HG02759 (cell line): ENCODE measurements around the gene IGF1R.

Experiments used
- ATAC-seq: cut with Tn5 transposase; IDR thresholded peaks from one replicate; pipeline ENCODE4 v1.9.1; 2021; ENCODE audit warnings: mild to moderate bottlenecking, moderate library complexity; ENCODE audit not compliant: unreplicated experiment

The IGF1R gene

DNA sequence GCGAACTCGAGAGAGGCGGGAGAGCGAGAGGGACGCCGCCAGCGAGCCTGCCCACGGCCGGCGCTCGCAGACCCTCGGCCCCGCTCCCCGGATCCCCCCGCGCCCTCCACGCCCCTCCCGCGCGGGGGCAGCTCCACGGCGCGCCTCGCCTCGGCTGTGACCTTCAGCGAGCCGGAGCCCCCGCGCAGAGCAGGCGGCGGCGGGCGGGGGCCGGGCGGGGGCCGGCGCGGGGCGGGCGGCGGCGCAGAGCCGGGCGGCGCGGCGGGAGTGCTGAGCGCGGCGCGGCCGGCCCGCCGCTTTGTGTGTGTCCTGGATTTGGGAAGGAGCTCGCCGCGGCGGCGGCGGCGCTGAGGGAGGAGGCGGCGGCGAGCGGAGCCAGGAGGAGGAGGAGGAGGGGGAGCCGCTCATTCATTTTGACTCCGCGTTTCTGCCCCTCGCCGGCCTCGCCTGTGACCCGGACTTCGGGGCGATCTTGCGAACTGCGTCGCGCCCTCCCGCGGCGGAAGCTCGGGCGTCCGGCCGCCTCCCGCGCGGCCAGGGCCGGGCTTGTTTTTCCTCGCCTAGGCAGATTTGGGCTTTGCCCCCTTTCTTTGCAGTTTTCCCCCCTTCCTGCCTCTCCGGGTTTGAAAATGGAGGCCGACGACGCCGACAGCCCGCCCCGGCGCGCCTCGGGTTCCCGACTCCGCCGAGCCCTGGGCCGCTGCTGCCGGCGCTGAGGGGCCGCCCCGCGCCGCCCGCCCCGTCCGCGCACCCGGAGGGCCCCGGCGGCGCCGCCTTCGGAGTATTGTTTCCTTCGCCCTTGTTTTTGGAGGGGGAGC is 524 bp downstream of the IGF1R start:
- peak; percentile 29 for ATAC-seq

DNA sequence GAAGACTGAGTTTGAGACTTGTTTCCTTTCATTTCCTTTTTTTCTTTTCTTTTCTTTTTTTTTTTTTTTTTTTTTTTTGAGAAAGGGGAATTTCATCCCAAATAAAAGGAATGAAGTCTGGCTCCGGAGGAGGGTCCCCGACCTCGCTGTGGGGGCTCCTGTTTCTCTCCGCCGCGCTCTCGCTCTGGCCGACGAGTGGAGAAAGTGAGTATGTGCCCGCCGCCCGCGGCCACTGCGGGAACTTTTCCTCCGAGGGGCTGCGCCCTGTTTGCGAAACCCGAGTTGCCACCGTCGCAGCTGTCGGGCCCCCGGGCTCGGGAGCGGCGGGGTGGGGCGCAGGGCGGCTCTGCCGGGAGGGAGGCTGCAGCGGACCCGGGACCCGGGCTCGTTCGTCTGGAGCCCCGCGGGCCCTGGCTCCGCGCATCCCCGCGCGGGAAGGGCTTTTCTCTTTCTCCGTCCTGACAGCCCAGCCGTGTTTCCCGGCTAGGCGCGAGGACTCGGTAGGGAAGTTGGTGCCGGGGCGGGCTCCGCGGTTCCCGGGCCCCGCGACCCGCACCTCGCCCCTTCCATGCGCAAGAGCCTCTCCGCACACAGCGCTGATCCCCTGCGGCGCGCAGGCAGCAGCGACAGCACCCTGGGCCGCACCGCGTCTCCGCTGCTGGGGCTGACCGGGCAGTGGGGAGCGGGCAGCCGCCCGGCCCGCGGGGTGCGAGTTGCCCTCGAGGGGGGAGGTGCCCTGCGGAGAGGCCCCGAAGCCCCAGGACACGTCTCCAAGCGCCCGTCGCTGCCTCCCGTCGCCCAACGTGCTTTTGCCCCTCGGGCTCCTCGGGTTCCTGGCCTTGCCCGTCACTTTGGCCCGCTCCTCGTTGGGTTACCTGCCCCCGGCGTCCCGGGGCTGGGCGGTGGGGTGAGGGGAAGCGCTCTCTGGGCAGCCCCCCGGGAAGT is 1.4 kb downstream of the IGF1R start:
- no peak for ATAC-seq

DNA sequence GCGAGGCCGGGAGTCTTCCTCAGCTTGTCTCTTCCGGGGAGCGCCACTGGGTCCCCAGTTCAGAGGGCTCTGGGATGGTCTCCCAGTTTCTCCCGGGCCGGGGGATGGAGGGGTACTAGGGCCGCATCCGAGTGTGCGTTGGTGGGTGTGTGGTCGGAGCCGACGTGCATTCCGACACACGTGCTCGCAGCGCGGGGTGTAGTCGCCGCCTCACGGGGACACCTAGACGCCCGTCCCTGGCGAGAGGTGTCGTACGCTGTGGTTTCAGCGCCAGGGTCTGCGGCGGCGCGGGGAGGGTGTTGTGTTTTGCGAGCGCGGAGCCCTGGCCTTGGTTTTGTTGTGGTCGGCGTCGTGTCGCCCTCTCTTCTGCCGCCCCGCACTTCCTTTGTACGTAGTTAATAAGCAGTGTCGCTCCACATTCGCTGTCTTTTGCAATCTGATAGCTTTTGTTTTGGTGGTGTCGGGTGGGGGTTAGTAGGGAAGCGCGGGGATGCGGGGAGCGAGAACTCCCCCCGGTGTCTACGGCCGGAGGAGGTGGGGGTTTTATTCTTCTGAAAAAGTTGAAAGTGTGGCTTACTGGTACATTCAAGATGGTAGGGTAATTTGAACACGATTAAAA is 2.2 kb downstream of the IGF1R start:
- no peak for ATAC-seq

DNA sequence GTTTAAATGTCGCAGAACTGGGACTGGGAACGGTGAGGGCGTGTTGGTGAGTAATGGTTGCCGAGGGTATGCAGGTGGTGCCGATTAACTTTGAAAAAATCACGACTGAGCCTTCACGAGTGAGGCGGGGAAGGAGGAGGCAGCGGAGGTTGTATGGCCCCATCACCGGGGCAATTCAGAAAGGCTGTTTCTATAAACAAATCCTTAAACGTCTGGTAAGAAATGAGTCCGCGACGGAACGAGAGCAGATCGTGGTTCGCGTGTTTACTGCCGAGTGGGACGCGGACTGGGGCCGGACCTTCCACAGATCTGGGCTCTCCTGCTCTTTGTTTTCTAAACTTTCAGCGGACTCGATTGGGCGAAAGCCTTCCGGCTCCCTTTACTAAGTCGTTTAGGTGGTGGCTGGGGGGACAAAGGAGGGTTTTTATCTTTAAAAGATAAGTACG is 2.7 kb downstream of the IGF1R start:
- no peak for ATAC-seq

DNA sequence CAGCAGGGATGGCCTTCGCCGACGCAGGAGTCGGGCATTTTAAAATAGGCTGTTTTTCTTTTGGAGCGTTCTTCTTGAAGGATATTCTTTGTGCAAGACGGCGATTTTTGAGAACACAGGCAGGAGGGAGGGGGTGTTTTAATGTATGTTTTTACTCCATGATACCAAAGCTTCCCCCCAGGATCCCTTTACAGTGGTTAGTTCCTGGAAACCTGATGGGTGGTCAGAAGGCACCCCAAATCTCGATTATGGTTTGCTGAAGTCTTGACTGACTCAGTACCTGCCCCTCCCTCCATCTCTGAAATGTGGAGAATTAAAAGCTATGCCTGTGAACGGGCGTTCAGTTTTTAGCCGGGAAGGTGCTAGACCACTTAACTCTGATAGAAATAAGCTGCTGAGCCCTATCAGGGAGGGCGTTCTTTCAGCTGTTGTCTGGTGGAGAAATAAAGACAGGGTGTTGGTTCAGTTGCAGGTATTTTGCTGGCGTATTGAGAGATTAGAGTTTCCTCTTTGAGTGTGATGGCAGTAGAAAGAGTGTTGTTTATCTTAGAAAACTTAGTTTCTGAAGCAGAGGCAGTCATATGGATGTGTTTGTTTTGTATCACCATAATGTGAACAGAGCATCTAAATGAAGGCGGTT is 3.4 kb downstream of the IGF1R start:
- no peak for ATAC-seq

DNA sequence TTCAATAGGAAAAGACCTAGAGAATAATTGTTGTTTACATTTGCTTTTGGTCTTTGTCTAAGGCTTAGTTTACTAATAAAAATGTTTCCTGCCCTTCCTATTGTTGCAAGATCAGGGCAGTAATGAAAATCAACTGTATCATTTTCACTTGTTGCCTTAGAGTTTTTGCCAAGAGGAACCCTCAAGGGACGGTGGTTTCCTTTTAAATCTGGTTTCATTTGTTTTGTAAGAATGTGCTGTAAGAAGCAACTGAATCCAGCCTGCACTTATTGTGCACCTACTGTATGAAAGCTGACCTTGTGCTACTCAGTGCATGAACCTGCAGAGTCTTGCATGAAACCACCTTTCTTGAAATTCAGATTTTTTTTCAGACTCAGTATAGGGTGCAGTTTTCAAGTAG is 5.3 kb downstream of the IGF1R start:
- no peak for ATAC-seq

DNA sequence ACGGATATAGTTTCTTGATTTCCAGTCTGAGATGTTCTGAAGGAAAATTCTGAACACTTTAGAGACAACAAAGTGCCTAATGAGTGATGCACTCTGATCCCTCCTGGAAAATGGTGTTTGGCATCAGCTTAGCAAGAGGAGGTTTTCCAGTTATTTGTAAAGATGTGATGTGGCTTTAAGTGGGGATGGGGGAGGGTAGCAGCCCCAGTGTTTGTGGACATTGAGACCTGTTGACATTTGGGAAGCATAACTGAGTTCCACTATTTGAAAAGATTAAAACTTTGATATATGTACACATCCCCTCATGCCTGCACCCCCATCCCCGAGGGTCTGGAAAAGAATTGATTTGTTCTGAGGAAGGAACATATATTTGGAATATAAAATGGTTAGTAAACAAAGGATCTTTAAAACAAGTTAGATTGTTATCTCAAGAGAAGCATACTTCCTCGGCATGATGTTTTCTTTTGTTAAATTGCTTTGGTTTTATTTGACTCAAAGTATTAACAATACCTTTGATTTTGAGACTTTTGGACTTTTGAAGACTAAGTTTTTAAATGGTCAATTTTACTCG is 6.5 kb downstream of the IGF1R start:
- no peak for ATAC-seq

DNA sequence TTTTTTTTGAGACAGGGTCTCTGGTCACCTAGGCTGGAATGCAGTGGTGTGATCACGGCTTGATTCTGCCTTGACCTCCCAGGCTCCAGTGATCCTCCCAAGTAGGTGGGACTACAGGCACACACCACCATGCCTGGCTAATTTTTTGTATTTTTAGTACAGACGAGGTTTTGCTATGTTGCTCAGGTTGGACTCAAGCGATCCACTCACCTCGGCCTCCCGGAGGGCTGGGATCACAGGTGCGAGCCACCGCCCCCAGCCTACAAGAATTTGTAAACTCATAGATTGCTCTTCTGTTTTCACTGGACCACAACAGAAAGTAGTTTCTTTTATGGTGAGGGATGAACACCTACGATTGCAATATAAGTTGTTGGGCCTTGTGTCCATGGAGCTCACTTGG is 7.4 kb downstream of the IGF1R start:
- ATAC-seq, result no peak

DNA sequence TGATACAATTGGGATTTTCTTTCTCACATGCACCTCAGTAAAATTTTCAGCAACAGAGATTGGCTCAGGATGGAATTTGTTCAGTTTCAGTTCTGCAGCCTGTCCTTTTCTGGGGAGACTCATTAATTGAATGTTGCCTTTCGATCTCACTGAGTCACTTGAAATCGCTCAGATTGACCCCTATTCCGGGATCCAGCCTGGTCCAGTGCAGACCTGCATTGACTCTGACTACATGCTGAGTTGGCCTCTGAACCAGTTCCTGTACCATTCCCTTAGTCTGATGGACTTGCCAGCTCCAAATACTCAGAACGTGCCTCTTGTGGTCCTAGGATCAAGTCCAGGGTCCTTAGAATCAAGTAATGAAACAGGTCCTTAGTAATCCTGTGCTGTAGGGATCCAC is 9.4 kb downstream of the IGF1R start:
- ATAC-seq, result no peak

DNA sequence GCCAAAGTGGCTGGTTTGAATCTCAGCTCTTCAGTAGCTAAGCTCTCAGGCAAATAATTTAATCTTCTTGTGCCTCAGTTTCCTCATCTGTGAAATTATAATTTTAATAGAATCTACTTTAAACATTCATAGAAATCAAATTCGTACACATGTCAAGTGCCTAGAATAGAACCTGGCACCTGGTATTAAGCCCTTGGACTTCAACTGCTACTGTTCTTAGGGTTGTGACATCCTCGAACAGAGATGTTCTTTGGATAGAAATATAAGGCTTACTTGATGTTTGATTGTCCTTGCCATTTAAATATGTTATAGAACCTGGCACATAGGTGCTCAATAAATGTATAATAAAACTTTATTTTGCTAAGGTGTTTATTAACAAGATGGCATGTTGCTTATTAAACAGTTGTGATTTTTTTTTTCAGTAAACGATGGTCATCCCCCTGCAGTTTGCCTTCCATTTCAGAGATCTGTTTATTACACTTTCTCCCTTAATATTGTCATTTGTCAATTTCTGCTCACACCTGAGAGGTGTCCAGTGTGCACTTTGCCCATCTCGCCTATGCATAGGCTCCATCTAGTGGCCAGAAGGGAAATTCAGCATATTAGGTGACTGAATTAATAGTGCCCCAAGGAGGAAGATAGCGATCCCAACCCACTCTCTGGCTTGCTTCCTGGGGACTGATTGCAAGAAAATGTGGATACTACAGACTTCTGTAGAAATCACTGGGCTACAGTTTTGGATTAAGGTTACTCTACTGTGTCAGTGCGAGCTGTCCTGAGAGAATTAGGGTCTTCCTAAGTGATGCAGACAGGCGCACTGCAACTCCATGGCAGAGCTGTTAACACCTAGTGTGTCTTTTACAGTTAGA is 10.7 kb downstream of the IGF1R start:
- peak; percentile 90 for ATAC-seq

DNA sequence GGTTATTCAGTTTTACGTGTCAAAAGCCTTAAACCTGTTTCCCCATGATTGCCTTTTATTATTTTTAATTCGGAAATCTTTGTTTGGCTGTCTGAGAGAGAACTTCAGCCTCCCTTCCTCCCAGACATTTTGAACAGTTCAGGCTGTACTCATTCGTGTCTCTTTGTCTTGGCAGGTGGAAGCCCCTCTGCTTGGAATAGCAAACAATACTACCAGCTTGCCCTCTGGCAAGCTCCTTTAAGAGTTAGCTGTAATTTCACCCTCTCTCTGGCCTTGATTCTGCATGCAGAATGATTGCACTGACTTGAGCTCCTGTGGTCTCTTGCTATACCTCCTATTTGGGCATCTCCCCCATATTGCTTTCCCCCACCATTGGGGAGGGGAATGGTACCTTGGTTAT is 11.7 kb downstream of the IGF1R start:
- no peak for ATAC-seq

DNA sequence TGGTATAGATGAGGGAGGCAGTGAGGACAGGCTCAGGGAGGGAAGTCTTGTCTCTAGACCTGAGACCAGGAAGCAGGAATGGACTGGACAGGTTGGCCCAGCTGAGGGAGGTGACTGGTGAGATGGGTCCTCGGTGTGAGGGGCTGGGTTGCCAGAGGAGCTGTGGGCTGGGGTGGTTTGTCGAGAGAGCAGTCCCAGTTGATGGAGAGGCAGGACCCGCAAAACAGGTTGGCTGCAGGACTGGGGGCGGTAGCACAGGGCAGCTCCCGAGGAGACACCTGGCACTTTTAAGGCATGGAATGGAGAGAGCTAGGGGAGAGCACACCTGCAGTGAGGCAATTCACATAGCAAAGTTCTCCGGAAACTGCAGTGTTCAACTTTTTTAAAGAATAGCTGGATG is 14.7 kb downstream of the IGF1R start:
- no peak for ATAC-seq

DNA sequence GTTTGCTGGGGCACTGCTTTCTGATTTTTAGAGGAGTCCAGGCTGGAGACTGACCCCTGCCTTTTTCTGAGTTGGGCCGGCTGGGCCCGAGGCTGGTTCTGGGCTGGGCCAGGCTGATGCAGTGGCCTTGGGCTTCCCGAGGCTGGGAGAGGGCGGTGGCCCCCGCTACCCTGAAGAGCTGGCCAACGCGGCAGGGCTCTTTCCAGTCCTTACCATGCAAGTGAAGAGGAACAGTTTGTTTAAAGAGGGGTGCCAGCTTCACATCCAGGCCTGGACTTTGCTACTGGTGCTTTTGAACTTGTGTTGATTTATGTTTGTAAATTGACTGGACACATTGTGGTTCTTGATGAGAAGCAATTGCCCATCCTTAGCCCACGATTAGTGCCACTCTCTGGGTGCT is 15.3 kb downstream of the IGF1R start:
- ATAC-seq, result no peak

DNA sequence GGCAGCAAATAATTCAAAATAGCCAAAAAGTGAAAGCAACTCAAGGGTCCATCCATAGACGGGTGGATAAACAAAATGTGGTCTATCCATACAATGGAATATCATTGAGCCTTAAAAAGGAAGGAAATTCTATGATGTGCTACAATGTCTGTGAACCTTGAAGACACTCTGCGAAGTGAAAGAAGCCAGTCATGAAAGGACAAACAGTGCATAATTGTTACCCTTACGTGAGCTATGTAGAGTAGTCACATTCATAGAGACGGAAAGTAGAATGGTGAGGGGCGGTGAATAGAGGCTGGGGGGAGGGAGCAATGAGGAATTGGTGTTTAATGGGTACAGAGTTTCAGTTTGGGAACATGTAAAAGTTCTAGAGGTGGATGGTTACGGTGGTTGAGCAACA is 18.1 kb downstream of the IGF1R start:
- ATAC-seq, result no peak

DNA sequence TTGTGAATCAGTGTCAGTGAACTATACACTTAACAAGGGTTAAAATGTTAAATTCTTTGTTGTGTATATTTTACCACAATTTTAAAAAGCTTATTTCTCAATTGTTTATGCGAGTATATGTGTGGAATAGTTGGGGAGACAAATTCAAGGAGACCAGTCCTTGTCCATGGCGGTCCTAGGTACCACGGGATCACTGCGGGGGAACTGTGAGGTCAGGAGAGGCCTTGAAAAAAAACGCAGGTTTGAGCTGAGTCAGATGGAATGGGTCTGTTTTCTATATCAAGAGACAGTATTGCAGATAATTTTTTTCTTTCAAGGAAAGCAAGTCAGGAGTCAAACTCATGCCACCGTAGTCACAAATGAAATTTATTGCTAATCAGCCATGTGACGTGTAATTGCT is 18.5 kb downstream of the IGF1R start:
- no peak for ATAC-seq

DNA sequence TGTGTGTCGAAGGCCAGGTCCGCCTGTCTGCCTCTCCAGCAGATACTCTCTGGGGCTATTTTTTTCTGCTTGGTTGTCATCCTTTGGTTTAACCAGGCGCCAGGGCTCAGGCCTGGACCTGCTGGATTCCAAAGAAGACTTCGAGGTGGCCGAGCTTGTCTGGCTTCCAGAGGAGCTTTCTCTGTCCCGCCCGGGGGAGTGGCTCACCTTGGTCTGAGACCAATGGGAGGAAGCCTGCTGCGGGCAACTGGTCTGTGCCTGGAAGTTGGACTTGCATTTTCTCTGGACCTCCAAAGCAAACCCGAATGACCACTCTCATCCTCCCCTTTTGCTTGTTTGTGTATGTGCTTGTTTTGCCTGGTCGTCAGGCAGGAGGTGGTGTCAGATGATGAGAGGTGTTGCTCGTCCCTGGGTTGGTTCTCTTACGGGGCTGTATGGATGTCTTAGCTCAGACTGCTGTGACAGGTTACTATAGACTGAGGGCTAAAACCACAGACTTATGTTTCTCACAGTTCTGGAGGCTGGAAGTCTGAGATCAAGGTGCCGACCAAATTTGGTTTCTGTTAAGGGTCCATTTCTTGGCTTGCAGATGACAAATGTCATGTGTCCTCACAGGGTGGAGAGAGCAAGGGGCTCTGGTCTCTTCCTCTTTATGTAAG is 19.3 kb downstream of the IGF1R start:
- no peak for ATAC-seq

DNA sequence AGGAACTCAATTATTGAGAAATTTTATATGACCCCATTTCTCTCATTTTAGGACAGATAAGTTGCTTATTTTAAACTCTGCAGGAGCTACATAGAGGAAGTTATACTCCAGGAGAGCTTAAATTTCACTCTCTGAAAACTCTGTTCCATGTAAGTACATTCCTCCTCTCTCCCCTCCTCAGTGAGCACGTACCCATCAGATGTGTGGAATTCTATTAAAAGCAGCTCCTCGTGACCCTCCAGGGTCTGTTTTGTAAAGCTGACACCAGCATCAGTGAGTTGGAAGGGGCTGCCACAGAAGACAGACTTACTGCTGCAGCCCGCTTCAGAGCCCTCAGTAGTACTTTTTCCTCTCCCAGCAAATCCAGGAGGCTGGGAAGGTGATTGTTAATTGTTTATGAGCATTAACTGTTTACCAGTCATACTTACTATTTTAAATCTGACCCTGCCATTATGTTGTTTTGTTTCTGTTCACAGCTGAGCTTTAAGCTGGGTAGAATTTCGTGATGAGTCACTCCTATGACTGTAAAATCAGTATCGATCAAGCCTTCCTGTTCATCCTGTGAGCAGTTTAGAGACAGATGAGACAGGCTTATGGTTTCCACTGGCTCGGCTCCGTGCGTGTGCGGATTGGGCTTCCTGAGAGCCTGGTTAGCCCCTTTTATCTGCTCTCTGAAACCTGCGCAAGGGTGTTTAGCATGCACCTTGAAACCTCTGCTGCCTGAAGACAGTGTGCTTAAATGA is 20.4 kb downstream of the IGF1R start:
- no peak for ATAC-seq

DNA sequence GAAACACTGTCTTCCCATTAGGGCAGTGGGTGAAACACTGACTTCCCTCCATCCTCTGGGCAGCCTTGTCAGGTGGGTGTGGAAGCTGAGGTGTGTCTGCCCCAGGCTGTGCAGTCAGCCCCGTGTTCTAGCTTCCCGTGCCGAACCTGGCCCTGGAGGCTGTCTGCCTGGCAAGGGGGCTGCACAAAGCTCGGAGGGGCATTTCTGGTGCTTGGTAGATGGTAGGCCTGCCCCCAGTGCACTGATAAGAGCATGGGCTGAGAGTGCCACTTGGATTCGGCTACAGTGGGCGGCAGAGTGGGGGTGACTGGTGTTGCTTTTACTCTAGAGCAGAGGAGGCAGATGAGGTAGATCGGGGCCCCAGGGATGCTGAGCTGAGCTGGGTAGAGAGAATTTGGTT is 21.3 kb downstream of the IGF1R start:
- ATAC-seq, result no peak
